PC-9 (cell line): Measurements from ENCODE around the gene TBC1D22A. TPM values are rescaled to one million over a fixed set of nuclear protein-coding genes. Genes with fewer than 3 reads are reported as not detected.

Experiments
- BruUV-seq: library from RNA; stranded (reverse); fragments of 400-500 nt; replicated peaks from 2 replicates; lab custom pipeline; 2021; lab: Mats Ljungman, UMichigan
- CTCF ChIA-PET: fragments of 300-600 bp; sonication (Branson Sonifier 250); formaldehyde crosslinking; loops from one replicate; lab custom pipeline; 2022; ENCODE audit warnings: antibody characterized with exemption; lab: Charles Lee
- POLR2A ChIA-PET: fragments of 300-600 bp; sonication (Branson Sonifier 250); formaldehyde crosslinking; loops from one replicate; lab custom pipeline; 2022; ENCODE audit warnings: antibody characterized with exemption; ENCODE audit not compliant: unreplicated experiment; lab: Charles Lee
- DNase-seq, 2 experiments: peaks; one replicate each; pipeline versions ENCODE4 v3.0.0 to v3.0.0-alpha.2; 2015 to 2022; ENCODE audit warnings: mixed read lengths in 1 of 2
- H2AFZ ChIP-seq: fragments of 200-600 bp; sonication (generic); 2 replicates; pipeline ENCODE4 v1.8.1; 2017; ENCODE audit warnings: antibody characterized with exemption
- H3F3A ChIP-seq: fragments of 200-600 bp; sonication (generic); 2 replicates; pipeline ENCODE4 v1.8.1; 2017; ENCODE audit warnings: antibody characterized with exemption, mild to moderate bottlenecking, low read depth; ENCODE audit not compliant: insufficient read depth
- H3K27ac ChIP-seq: fragments of 200-600 bp; sonication (generic); 2 replicates; pipeline ENCODE4 v1.6.1; 2016; ENCODE audit warnings: mixed run types
- H3K27me3 ChIP-seq: fragments of 200-600 bp; sonication (generic); 2 replicates; pipeline ENCODE4 v1.6.1; 2016; ENCODE audit warnings: low read depth, mixed run types; ENCODE audit not compliant: insufficient read depth
- H3K36me3 ChIP-seq: fragments of 200-600 bp; sonication (generic); 2 replicates; pipeline ENCODE4 v1.6.1; 2016; ENCODE audit warnings: low read depth, mixed run types
- H3K4me1 ChIP-seq: fragments of 200-600 bp; sonication (generic); replicated peaks from 2 replicates; pipeline ENCODE4 v1.6.1; 2016; ENCODE audit warnings: mixed run types; ENCODE audit not compliant: insufficient read depth
- H3K4me2 ChIP-seq: fragments of 200-600 bp; sonication (generic); 2 replicates; pipeline ENCODE4 v1.6.1; 2017; ENCODE audit warnings: mixed run types
- H3K4me3 ChIP-seq: fragments of 200-600 bp; sonication (generic); 2 replicates; pipeline ENCODE4 v1.6.1; 2016; ENCODE audit warnings: mixed run types
- H3K79me2 ChIP-seq: fragments of 200-600 bp; sonication (generic); 2 replicates; pipeline ENCODE4 v1.6.1; 2017; ENCODE audit warnings: low read depth, mixed run types
- H3K9me2 ChIP-seq: fragments of 200-600 bp; sonication (generic); 2 replicates; pipeline ENCODE4 v1.8.1; 2017; ENCODE audit warnings: mild to moderate bottlenecking; ENCODE audit not compliant: insufficient read depth
- H3K9me3 ChIP-seq: fragments of 200-600 bp; sonication (generic); 2 replicates; pipeline ENCODE4 v1.8.1; 2016; ENCODE audit warnings: low read depth; ENCODE audit not compliant: insufficient read depth
- H4K20me1 ChIP-seq: fragments of 200-600 bp; sonication (generic); 2 replicates; pipeline ENCODE4 v1.8.1; 2017; ENCODE audit not compliant: insufficient read depth
- CTCF ChIP-seq: fragments of 200-600 bp; sonication (generic); conservative IDR thresholded peaks from 2 replicates; pipeline ENCODE4 v1.6.1; 2017; ENCODE audit warnings: mixed run types, antibody characterized with exemption, mild to moderate bottlenecking, moderate library complexity
- EZH2 ChIP-seq: fragments of 200-600 bp; sonication (generic); IDR thresholded peaks from 2 replicates; pipeline ENCODE4 v1.8.0; 2017; ENCODE audit warnings: antibody characterized with exemption, low read depth
- intact Hi-C: fragments of 100-400 bp; cut with micrococcal nuclease; formaldehyde crosslinking; loops from one replicate; pipeline ENCODE4 v1.10.0; 2022; ENCODE audit not compliant: unreplicated experiment
- total RNA-seq: library from RNA; stranded (reverse); gene quantifications from 2 replicates; pipeline ENCODE4 v1.2.3, GENCODE V29; 2021

The TBC1D22A gene
- total RNA-seq, 1 experiment from 2014 or later = 40.3 TPM

- CTCF ChIA-PET = no interaction called here
These were observed 432.7 kb downstream of the TBC1D22A start for GRCh38 chr22:47195156-47195483.

GRCh38 chr22:47195484-47196165, 433.2 kb downstream of the TBC1D22A start:
- no peaks in the 10 kb centered on the region for H3K4me1 ChIP-seq
- H3K27ac ChIP-seq = no peak overlapping the region
- CTCF ChIA-PET = no interaction called here
- H3K9me2 ChIP-seq = no peaks in the 10 kb centered on the region
- H3K4me2 ChIP-seq = no peak overlapping the region
- TF ChIP-seq CTCF (no peak), EZH2 (no peak)
- no peak for DNase-seq
- no peaks in the 10 kb centered on the region for H3F3A ChIP-seq
- H3K36me3 ChIP-seq = no peaks in the 10 kb centered on the region
- intact Hi-C loops = no loop called here
- H3K79me2 ChIP-seq = no peaks in the 10 kb centered on the region
- BruUV-seq = no TSS peak
- POLR2A ChIA-PET = no interaction called here
- no peaks in the 10 kb centered on the region for H3K9me3 ChIP-seq
- H3K27me3 ChIP-seq = peaks cover 35% of the 10 kb centered on the region
- no peak overlapping the region for H3K4me3 ChIP-seq
- H4K20me1 ChIP-seq = peaks cover 11% of the 10 kb centered on the region; the same call in 1 of the 2 replicates
- H2AFZ ChIP-seq = no peak overlapping the region

More at GRCh38 chr22:47195156-47195483, 432.7 kb downstream of the TBC1D22A start:
- no peaks in the 10 kb centered on the region for H3K9me3 ChIP-seq
- H3K79me2 ChIP-seq = no peaks in the 10 kb centered on the region
- POLR2A ChIA-PET = no interaction called here
- peaks cover 11% of the 10 kb centered on the region; the same call in 1 of the 2 replicates for H4K20me1 ChIP-seq
- no TSS peak for BruUV-seq
- H3K9me2 ChIP-seq = no peaks in the 10 kb centered on the region
- no peak overlapping the region for H3K27ac ChIP-seq
- no peak overlapping the region for H3K4me3 ChIP-seq
- peaks cover 30% of the 10 kb centered on the region; the same call in 1 of the 2 replicates for H3K27me3 ChIP-seq
- H3K4me1 ChIP-seq = no peaks in the 10 kb centered on the region
- DNase-seq = no peak
- no peak for TF ChIP-seq CTCF
- H3K4me2 ChIP-seq = no peak overlapping the region
- intact Hi-C loops = no loop called here
- H3K36me3 ChIP-seq = no peaks in the 10 kb centered on the region
- no peaks in the 10 kb centered on the region for H3F3A ChIP-seq
- H2AFZ ChIP-seq = no peak overlapping the region

DNA sequence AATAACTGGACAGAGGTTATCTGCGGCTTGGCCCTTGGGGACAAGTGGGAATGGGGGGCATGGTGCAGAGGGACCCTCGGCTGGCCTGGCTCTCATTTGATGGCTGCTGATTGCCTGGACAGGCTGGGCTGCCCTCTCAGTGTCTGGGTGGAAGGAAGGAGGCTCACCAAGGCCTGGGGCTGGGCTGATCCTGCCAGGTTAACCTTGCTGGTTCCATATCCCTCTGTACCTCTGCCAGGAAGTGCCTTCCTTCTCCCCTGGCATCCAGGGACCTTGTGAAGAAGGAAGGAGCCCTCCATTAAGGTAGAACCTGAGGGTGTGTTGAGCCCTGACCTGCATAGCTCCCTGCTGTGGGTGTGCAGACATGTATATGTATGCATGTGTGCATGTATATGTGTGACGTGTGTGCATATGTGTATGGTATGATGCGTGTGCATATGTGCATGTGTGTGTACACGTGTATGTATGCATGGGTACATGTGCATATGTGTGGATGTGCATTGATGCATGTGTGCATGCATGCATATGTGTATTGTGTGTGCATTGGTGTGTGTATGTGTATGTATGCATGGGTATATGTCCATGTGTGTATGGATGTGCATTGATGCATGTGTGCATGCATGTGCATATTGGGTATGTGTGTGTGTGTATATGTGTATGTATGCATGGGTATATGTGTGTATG, 433.9 kb downstream of the TBC1D22A start:
- POLR2A ChIA-PET = interaction anchor here (0.6 kb wide), 1 partner anchor 10 kb away, joined by 8 read pairs; no protein-coding TSS in a partner anchor
- no peaks in the 10 kb centered on the region for H3F3A ChIP-seq
- no peaks in the 10 kb centered on the region for H3K9me3 ChIP-seq
- no peak overlapping the region for H2AFZ ChIP-seq
- intact Hi-C loops = no loop called here
- H3K27me3 ChIP-seq = peaks cover 42% of the 10 kb centered on the region
- no peaks in the 10 kb centered on the region for H3K9me2 ChIP-seq
- no peaks in the 10 kb centered on the region for H3K4me1 ChIP-seq
- CTCF ChIA-PET = no interaction called here
- H3K36me3 ChIP-seq = no peaks in the 10 kb centered on the region
- no peak overlapping the region for H3K4me2 ChIP-seq
- peaks cover 11% of the 10 kb centered on the region; the same call in 1 of the 2 replicates for H4K20me1 ChIP-seq
- no peak overlapping the region for H3K27ac ChIP-seq
- no peaks in the 10 kb centered on the region for H3K79me2 ChIP-seq
- DNase-seq = no peak
- no peak overlapping the region for H3K4me3 ChIP-seq
- no TSS peak for BruUV-seq
- TF ChIP-seq CTCF (no peak), EZH2 (no peak)
